ENCODE measurements around the gene PPFIBP1. TPM values are rescaled to one million over a fixed set of nuclear protein-coding genes. Genes with fewer than 3 reads are reported as not detected.

Gene PPFIBP1
- total and polyA plus RNA-seq, 9 of the 15 experiments (the other 6 are each of a cell fraction or from before 2014, with no cell fraction given), result 0.46 to 3.5 (median 1.8) TPM

GRCh38 chr12:27703720-27704452 is 179.9 kb downstream of the PPFIBP1 start (continued):
- TF ChIP-seq ATF2 (CRISPR knock-in tag; IDR thresholded peaks at IDR 0.05) (no peak), ZBTB33 (CRISPR knock-in tag; IDR thresholded peaks at IDR 0.05) (no peak), SREBF1 (IDR thresholded peaks at IDR 0.05; ENCODE audit: borderline replicate concordance, low read depth, low read length) (no peak), NFE2L1 (tag; IDR thresholded peaks at IDR 0.05; ENCODE audit: borderline replicate concordance, low read depth) (no peak), ZNF740 (CRISPR knock-in tag; IDR thresholded peaks at IDR 0.05) (no peak), ZNF740 (tag; IDR thresholded peaks at IDR 0.05) (no peak), EHMT2 (IDR thresholded peaks at IDR 0.05) (no peak; the same call in 1 of the 2 replicates), ZNF695 (CRISPR knock-in tag; IDR thresholded peaks at IDR 0.05) (no peak), MTF1 (CRISPR knock-in tag; IDR thresholded peaks at IDR 0.05; ENCODE audit: borderline replicate concordance) (no peak), ZBTB11 (CRISPR knock-in tag; IDR thresholded peaks at IDR 0.05) (no peak)

Measured in K562 (cell line).